GM21423 (cell line): ENCODE results near the gene KIRREL3.
A peak's percentile ranks its signal among the peaks of the same experiment; 100 is the strongest.

Experiments
- ATAC-seq: cut with Tn5 transposase; IDR thresholded peaks from one replicate; pipeline ENCODE4 v1.9.1; 2021; ENCODE audit warnings: mild to moderate bottlenecking, moderate library complexity; ENCODE audit not compliant: unreplicated experiment

KIRREL3 gene

DNA sequence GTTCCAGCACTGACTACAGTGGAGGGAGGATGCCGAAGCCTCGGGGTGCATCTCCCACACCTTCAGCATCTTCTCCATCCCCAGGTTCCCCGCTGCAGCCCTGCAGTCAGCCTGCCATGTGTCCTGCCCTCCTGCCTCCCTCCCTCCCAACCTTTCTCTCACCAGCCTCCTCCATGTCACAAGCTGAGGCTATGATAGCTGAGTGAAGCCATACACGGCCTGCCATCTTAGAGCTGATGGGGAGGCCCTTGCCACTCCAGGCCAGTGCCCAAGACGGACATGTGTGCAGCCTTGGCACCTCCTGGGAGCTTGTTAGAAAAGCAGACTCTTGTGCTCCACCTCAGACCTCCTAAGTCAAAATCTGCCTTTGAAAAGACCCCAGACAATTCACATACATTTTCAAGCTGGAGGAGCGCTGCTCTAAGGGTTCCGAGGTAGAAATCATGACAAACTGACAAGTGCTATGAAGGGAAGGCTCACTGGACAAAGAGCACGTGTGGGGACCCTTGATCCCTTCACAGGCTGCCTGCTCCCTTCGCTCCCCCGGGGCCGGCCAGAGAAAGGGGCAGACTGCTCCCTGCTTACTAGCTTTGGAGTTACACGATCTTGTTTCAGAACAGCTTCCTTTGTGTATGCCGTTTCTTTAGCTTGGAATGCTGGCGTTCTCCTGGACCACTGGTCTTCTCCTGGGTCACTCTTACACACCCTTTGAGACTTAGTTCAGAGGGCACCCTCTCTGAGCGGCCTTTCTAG is 521.2 kb downstream of the KIRREL3 start:
- no peak for ATAC-seq

DNA sequence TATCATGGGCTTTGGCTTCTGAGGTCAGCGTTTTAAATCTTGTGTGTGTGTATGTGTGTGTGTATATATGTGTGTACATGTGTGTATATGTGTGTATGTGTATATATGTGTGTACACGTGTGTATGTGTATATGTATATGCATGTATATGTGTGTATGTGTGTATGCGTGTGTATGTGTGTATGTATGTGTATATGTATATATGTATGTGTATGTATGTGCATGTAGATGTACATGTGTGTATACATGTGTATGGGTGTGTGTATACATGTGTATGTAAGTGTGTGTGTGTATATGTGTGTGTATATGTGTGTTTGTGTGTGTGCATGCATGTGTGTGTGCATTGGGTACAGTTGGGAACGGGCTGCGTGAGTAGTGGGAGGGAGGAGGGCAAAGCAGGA is 522.1 kb downstream of the KIRREL3 start:
- ATAC-seq, result no peak

DNA sequence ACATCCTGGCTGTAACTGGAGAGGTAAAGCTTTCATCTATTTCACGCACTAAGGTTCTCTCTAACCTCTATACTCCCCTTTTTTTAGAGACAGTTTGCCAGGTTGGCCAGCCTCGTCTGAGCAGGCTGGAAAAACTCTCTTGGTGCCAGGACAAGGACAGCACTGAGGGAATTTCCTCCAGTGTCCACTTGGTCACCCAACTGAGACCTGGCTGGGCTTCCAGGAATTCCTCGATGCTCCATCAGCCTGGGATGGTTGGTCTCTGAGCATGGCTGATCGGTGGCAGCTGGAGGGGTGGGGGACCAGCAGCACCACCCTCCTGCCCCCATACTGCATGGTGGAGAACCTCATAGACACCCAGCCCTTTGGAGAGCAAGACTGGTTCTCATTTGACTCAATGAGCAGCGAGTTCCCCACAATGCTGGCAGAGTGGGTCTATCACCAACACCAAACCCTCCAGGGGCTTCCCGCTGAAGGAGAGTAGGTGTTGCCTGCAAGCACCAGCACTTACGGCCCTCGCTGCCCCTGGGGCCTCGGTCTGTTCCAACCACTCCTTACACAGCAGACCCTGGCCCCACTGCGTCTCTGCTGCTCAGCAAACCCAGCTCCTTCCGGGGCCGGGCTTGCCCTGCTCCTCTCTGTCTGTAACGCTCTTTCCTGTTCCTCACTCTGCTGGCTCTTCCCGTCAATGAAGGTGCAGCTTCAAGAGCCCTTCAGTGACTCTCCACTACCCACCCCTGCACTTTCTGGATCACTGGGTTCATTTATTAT is 522.9 kb downstream of the KIRREL3 start:
- no peak for ATAC-seq

DNA sequence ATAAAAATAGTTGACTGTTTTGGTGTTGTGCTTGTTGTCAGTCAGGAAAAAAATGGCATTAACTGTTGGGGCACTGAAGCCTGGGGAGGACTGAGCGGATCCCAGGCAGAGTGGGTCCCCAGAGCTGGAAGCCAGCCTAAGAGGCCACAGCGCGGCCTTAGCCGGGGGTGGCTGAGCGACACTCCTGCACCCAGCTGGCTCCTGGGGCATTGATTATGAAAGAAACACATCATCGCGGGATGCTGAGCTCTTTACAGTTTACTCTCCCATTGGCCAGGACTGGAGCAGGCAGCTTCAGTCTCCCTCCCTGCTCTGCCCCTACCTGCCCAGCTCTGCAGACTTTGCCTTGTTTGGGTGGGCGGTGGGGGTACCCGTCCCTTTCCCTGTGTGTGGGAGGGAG is 523.6 kb downstream of the KIRREL3 start:
- ATAC-seq, result no peak

DNA sequence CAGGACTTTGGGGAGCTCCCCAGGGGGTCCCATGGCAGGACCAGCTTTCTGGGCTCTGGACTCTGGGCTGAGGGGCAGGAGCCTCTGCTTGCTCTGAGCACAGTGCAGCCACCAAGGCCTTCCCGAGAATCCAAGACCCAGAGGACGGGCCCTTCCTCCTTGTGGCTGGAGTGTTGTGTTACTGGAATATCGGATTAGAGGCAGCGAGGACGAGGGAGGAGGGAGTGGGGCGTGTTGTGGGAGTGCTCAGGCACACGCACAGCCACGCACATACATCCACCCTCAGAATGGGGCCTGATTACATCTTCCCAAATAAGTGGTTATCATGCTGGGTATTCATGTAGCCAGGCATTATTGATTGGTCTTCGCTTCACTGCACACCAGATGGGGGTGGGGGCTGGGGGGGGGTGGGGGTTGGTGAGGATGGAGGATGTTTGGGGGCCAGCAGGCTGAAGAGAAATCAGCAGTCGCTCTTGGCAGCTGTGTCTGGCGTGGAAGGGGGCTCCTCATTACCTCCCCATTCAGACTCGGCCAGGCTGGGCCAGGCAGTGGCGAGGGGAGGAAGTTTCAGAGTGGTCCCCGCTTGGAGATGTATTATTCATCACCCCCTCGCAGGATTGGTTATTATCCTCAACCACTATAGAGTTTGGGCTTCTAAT is 524.2 kb downstream of the KIRREL3 start:
- ATAC-seq, result no peak

DNA sequence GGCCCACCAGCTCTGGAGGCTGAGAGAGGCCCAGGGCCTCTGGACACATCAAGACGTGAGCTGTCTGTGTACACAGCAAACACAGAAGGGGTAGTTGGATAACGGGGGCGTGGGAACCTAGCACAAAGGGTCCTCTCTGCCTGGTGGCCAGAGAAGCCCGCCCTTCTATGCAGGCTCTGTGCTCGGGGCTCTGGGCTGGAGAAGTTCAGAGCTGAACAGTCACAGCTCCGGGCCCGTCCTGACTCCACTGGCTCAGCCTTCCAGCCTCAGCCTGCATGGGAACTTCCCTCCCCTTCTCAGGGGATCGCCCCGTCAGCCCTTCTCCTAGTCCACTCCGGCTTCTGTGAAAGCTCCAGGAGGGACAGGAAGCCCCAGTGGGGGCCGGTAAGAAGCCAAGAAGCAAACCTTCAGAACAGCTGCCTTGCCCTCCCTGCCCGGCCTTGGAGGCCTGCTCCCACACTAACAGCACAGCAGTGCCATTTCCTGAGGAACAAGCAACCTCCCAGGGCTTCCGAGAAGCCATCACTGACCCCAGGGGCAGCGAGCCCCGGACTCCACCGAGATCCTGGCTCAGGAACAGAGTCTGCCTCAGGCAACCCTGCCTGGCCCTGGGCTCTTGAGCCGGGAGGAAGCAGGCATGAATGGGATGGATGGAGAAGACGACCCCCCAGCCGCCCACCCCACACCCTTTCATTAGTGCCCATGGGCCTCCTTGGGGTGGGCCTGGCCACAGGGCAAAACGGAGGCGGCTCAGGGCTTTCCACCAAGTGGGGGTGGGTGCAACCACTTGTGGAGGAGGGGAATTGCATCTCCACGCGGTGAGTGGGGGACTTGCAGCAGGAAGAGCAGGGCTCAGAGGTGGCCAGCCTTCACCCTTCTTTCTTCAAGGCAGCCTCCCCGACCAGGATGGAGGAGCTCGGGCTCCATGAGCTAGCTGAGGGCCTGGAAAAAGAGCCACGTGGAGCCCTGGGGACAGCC is 525.3 kb downstream of the KIRREL3 start:
- ATAC-seq, result no peak

DNA sequence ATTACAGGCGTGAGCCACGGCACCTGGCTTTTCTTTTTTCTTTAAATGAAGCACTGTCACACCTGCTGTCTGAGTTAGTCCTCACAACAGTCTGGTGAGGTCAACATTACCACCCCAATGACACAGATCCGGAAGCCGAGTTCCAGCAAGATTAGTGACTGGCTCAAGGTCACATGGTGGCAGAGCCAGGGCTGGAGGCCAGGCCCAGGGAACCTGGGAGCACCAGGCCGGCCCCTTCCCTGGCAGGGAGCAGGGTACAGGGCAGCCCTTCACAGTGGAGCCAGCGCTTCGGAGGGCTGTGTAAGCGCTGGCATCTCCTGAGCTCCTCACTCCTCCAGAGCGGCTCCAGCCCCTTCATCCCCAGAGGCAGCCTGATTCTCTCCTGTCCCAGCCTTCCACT is 526.4 kb downstream of the KIRREL3 start:
- ATAC-seq, result no peak

DNA sequence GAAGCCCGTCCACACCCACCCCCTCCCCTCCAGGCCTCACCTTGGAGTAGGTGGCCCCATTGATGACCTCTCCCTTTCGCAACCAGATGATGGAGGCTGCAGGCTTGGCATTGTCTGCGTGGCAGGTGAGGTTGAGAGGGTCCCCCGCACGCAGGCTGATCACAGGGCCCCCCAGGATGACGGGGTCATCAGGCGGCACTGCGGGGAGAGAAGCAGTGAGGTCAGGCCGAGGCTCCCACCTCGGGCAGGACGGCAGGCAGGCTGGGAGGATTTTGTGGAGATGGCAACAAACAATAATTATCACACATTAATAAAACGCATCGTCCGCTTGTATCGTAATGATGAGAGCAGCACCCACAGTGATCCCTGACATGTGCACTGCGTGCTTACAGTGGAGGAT is 527.3 kb downstream of the KIRREL3 start:
- no peak for ATAC-seq

DNA sequence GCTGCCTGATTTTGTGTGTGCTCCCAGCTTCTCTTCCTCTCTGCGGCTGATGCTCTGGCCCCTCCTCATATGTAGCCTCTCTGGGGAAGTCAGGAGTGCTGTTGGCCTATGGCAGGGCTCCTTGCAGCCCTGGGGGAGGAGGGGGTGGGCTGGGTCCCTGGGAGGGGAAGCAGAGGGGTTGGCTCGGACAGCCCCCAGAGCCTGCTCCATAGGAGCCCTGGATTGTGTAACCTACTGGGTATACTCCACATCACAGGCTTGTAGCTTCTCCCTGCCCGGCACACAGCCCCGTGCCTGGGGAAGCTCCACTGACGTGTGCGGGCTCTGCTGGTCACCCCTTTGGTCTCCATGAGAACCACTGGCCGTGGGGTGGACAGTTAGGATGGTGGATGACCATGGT is 531.3 kb downstream of the KIRREL3 start:
- no peak for ATAC-seq

DNA sequence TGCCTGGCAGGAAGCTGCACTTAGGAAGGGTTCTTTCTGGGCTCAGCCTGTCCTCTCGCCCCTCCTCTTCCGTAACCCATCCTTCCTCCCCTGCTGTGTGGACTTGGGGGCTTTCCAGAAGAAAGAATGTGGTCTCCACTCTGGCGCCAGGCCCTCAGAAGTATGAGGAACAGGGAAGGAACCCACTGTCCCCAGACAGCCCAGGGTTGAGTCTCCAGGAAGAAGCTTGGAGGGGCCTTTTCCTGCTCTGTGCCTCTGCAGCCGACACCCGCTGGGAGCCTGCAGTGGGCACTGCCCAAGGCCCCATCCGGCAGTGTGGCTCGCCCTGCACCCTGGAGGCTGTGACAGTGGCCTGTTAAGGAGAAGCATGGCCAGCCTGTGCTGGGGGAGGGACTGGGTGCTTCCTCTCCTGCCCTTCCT is 532.5 kb downstream of the KIRREL3 start:
- no peak for ATAC-seq

DNA sequence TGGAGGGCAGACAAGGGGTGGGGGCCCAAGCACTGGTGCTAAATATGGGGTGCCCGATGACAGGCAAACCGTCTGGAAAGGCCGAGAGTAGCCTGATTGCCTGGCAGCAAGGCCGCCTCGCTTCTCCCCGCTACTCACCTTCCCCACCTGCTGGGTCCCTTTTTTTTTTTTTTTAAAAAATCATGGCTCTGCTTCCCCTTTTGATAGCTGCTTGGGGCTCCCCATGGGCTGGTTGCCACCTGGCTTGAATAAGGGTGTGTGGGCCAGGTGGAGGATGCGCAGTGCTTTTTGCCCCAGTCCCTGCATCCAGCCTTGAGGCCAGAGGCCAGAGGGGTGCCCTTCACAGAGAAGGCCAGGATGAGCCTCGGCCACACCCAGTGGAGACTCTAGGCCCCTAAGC is 533.1 kb downstream of the KIRREL3 start:
- no peak for ATAC-seq

DNA sequence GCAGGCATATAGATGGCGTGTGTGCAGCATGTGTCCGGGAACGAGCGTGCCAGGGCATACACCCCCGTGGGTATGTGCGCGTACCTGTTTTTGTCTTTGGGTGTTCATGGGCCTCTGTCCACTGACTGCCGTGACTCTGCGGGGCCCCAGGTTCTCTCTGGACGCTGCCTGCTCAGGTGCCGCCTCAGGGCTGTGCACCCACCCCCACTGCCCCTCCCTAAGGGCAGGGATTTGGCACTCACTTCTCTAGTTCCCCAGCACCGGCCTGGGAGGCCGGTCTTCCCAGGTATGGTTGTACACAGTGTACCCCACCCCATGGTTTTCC is 533.6 kb downstream of the KIRREL3 start:
- ATAC-seq, result no peak

DNA sequence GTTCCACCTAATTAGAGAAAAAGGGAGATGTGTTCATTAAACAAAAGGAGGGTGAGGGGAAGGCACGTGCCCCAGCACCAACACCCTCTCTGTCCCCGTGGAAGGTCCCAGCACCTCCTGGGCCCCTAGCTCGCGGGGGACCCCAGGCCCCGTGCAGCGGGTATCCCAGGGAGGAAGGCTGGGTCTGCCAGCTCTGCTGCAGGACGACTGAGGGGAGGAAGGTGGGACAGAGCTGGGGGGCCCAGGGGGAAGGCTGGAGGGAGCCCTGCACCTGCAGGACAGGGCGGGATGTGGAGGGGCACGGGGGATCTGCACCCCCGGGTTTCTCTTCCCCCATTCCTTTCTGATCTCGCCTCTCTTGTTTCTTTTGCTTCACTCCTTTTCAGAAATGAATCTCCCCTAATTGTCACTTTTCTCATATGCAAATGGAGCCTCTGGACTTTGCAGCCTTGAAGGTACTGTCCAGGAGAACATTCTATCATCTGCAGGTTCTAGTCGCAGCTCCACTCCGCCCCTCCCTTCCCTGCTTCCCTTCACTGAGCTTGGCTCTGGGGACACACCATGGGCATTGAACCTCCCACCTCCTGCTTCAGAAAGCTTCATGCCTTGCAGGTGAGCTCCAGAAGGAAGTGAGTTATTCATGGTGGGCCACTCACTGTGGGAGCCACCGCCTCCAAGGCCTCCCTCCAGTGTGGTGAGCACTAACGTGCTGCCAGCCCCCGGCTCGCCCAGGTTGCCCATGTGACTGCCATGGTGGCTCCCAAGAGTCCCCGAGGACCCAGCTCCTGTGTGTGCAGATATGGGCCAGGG is 534.1 kb downstream of the KIRREL3 start:
- no peak for ATAC-seq

DNA sequence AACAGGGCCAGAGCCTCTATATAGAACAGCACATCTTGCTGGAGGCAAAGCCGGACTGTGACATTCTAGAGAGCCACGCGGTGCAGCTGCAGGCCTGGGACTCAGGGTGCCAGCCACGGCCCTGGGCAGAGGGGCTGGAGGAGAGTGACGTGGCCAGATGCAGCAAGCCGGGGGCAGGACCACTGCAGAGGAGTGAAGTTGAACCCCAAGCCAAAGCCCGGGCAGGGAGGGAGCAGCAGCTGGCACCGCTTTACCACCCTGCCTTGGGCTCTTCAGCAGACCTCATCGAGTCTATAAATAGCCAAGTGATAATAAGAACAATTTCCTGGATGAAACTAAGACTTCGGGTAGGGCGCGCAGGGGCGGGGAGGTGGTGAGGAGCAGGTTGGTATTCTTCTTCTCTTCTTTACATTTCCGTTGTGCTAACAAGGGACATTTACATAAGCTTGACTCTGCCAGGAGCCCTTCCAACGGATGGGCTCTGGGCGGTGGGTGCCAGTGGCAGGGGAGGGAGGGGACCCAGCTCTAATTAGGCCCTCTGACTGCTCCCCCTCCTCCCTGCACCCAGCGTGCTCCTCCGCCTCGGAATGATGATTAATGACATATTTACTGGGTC is 534.9 kb downstream of the KIRREL3 start:
- peak; percentile 80 for ATAC-seq

DNA sequence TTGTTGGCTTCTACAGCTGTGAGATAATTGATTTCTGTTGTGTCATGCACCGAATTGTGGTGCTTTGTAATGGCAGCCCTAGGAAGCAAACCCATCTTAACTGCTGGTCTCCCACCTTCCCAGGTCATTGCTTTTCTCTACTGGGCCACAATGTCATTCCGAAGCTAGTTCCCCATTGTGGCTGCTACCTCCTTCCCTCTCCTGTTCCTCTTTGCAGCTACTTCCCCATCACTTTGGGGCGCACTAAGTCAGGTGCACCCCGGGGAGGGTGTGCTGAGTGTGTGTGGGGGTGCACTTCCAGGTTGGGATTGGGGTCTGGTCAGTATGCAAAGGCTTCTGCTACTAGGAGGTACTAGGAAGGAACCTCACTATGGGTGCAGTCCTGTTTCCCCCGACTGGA is 535.8 kb downstream of the KIRREL3 start:
- ATAC-seq, result no peak

DNA sequence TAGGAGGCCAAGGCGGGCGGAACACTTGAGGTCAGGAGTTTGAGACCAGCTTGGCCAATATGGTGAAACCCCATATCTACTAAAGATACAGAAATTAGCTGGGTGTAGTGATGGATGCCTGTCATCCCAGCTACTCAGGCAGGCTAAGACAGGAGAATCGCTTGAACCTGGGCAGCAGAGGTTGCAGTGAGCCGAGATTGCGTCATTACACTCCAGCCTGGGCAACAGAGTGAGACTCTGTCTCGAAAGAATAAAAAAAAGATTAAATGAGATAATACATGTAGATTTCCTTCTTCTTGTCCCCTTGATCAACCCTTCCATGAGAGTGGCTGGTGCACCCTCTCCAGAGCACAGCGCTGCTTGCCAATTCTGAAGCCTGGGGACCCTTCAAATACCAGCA is 538.1 kb downstream of the KIRREL3 start:
- ATAC-seq, result no peak

DNA sequence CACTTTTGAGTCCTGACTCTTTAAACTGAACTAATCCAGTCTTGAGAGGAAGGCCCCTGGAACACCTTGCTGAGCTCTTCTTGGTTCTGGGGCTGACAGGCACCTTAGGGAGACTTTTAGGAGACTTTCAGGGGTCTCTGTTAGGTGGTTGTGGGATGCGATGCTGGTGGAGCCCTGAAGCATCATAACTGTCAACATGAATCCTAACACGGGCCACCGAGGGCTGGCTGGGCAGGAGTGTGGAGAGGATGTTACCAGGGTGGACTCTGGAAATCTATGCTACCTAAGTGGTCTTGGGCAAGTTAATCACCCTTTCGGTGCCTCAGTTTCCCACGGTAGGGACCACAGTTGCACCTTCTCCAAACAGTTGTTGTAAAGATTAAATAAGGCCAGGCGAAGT is 538.6 kb downstream of the KIRREL3 start:
- ATAC-seq, result no peak

DNA sequence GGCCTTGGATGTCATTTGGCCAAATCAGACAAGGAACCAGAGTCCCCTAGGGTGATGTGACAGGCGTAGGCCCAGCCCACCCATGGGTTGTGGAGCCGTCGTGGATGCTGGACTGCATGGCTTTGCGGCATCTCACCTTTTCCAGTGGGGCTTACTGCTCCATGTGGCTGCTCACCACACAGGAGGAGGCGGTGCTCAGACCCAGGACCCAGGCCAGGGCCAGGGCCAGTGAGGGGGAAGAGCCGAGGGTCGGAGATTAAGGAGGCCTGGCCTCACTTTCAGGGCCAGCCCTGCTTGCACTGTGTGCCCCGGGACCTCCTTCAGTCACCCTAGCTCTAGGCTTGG is 539.5 kb downstream of the KIRREL3 start:
- no peak for ATAC-seq

DNA sequence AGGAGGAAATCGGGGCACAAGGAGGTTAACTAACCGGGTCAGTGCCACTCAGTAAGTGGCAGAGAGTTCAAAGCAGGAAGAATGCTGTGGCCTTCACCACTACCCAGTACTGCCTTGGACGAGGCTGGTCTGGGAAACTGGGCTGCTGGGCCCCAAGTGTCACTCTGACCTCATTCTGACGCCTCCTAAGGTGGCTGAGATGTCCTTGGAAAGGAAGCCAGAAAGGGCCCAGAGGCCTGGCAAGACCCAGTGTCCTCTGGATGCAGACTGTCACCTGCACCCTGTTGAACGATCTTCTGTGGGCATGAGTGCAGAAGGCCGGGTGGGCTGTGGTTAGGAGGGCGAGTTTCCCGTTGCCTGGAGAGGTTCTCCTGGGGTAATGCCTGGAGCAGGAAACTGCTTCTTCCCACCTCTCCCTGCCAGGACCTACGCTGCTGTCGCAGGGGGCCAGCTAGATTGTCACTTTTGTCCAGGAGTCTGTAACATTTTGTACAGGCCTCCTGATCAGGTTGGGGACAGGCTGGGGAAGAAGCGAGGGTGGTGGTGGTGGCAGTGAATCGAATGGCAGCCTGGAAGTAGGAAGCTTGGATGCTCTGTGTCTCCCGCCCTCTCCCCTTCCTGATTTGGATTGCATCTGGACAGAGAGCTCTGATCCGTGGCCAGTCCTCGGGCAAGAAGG is 540.0 kb downstream of the KIRREL3 start:
- no peak for ATAC-seq
